Activated T-helper 2 cell treated with anti-CD3 and anti-CD28 coated beads, Interferon-gamma antibody, Interleukin-2, Interleukin-4, amounts not matched to agents 10 μg/mL and 5 μg/mL and 100 μg/mL, durations not matched to agents 14 hours and 24 hours and 36 hours (primary cell): ENCODE measurements around the gene MICAL3. TPM values are rescaled to one million over a fixed set of nuclear protein-coding genes. Genes with fewer than 3 reads are reported as not detected.

Experiments used
- DNase-seq: peaks from one replicate; pipeline ENCODE4 v3.0.0; 2021; ENCODE audit warnings: low spot score
- H3K27ac Mint-ChIP-seq: one replicate; pipeline ENCODE4 v1.8.0; 2021; ENCODE audit warnings: mixed read lengths
- H3K27me3 Mint-ChIP-seq: one replicate; pipeline ENCODE4 v1.8.0; 2021; ENCODE audit warnings: low read depth, mixed read lengths
- H3K36me3 Mint-ChIP-seq: one replicate; pipeline ENCODE4 v1.8.0; 2021; ENCODE audit warnings: low read depth, mixed read lengths
- H3K4me1 Mint-ChIP-seq: one replicate; pipeline ENCODE4 v1.8.0; 2021; ENCODE audit warnings: low read depth, mixed read lengths
- H3K4me3 Mint-ChIP-seq: one replicate; pipeline ENCODE4 v1.8.0; 2021; ENCODE audit warnings: low read depth, mild to moderate bottlenecking, moderate library complexity, mixed read lengths
- H3K9me3 Mint-ChIP-seq: one replicate; pipeline ENCODE4 v1.8.0; 2021; ENCODE audit warnings: mixed read lengths
- intact Hi-C: fragments of 100-400 bp; cut with micrococcal nuclease; formaldehyde crosslinking; loops from one replicate; pipeline ENCODE4 v1.15.1; 2023
- total RNA-seq: library from RNA; stranded (reverse); gene quantifications from 2 replicates; pipeline ENCODE4 v1.2.3, GENCODE V29; 2022

The MICAL3 gene
- total RNA-seq, 1 donor from 2014 or later, result 41.8 TPM

DNA sequence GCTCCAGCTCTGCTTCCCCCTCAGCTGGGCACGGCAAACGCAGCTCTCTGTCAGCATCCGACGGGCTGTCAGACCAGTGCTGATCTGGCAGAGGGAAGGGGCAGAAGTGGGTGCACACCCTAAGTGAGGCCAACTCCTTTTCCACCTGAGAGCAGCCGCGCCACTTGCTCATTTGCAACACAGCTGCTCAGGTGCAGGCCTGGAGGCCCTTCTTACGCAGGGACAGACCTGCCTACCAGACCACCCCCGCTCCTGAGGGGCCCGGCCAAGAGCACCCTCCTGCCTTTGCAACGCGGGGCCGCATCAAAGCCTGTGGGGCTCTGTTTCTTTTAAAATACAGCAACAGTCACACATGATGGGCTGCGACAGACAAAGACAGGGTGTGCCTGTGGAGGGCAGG is 202.3 kb downstream of the MICAL3 start:
- no peak overlapping the region for H3K27ac Mint-ChIP-seq
- intact Hi-C loops, result no loop called here
- no peaks in the 10 kb centered on the region for H3K9me3 Mint-ChIP-seq
- H3K4me1 Mint-ChIP-seq, result no peaks in the 10 kb centered on the region
- no peak overlapping the region for H3K4me3 Mint-ChIP-seq
- no peaks in the 10 kb centered on the region for H3K27me3 Mint-ChIP-seq
- H3K36me3 Mint-ChIP-seq, result no peaks in the 10 kb centered on the region
- no peak for DNase-seq

DNA sequence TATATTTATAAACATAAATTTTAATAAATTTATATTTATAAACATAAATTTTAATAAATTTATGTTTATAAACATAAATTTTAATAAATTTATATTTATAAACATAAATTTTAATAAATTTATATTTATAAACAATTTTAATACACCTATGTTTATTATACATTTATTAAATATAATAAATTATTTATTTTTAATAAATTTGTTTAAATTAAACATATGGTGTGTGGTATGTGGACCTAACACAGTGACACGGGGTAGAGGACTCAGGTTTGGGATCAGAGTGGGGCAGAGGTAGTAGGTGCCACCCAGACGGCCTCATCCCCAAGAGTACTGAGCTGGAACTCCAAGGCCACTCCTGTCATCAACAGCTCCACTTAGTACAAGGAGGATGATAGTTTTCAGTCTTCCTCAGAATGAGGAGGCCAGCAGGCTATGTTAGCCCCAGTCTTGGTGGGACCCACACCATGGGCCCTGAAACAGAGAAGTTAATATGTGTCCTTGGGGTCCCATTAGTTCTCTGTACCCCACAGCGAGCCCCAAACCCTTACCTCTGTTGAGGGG is 203.4 kb downstream of the MICAL3 start:
- no peak overlapping the region for H3K27ac Mint-ChIP-seq
- no peak overlapping the region for H3K4me3 Mint-ChIP-seq
- no peaks in the 10 kb centered on the region for H3K9me3 Mint-ChIP-seq
- no peaks in the 10 kb centered on the region for H3K4me1 Mint-ChIP-seq
- H3K27me3 Mint-ChIP-seq, result no peaks in the 10 kb centered on the region
- intact Hi-C loops, result no loop called here
- H3K36me3 Mint-ChIP-seq, result no peaks in the 10 kb centered on the region
- DNase-seq, result no peak

DNA sequence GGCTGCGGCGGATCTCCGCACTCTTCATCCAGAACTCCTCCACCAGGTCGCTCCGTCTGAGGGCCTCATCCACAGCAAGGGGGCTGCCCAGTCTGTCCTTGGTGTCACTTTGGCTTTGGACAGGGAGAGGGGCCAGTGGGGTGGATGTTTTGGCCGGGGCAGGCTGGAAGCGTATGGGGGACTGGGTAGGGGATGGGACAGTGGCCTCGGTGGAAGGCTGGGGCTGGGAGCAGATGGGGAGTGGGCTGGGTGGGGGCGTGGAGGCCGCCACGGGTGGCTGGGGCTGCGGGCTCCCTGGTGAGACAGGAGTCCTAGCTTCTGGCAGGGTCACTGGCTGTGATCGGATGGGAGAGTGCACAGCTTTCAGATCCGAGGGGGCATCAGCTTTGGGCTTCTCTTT is 205.7 kb downstream of the MICAL3 start:
- Mint-ChIP-seq H3K4me3 (no peak overlapping the region), H3K27me3 (no peaks in the 10 kb centered on the region), H3K36me3 (no peaks in the 10 kb centered on the region), H3K9me3 (no peaks in the 10 kb centered on the region), H3K27ac (no peak overlapping the region), H3K4me1 (no peaks in the 10 kb centered on the region)
- intact Hi-C loops, result no loop called here
- DNase-seq, result no peak

DNA sequence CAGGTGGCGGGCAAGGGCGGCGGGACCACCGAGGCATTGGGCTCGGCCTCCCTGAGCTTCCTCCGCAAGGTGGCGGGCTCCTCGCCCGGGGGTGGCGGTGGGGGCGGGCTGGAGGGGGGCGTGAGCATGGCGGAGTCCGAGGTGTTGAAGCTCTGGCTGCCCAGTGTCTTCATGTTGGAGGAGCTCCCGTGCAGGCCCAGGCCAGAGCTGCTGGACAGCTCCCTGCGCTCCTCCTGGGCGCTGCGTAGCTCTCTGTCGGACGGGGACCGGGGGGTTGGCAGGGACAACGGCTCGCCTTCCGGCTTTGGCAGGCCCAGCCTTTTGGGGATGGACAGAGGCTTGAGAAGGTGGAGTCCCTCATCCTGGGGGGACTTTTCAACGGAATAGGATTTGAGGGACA is 206.2 kb downstream of the MICAL3 start:
- Mint-ChIP-seq H3K4me3 (no peak overlapping the region), H3K36me3 (no peaks in the 10 kb centered on the region), H3K27me3 (no peaks in the 10 kb centered on the region), H3K4me1 (no peaks in the 10 kb centered on the region), H3K9me3 (no peaks in the 10 kb centered on the region), H3K27ac (no peak overlapping the region)
- intact Hi-C loops, result no loop called here
- DNase-seq, result no peak

DNA sequence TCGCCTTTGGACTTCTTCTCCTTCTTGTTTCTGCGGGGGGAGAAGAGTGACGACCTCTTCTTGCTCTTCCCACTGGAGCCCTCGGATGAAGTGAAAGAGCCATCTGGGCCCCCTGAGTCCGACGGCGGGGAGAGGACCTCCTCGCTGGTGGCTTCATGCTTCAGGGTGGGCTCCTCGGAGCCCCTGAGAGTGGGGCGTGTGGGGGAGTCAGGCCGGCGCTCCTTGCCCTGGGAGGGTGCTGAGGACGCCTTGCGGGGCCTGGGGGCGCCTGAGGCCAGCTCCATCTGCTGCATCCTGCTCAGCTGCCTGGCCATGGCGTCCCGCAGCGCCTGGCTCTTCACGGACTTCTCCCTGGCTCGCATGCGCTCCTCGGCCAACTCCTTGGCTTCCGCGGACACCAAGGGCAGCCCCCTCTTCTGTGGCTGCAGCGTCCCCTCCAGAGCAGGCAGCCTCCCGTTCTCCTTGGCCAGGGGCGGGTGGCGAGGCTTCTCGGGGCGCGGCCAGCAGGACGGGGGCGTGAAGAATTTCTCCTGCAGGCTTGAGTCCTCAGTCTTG is 206.8 kb downstream of the MICAL3 start:
- intact Hi-C loops, result no loop called here
- Mint-ChIP-seq H3K27me3 (no peaks in the 10 kb centered on the region), H3K4me3 (no peak overlapping the region), H3K4me1 (no peaks in the 10 kb centered on the region), H3K27ac (no peak overlapping the region), H3K36me3 (no peaks in the 10 kb centered on the region), H3K9me3 (no peaks in the 10 kb centered on the region)
- DNase-seq, result no peak

DNA sequence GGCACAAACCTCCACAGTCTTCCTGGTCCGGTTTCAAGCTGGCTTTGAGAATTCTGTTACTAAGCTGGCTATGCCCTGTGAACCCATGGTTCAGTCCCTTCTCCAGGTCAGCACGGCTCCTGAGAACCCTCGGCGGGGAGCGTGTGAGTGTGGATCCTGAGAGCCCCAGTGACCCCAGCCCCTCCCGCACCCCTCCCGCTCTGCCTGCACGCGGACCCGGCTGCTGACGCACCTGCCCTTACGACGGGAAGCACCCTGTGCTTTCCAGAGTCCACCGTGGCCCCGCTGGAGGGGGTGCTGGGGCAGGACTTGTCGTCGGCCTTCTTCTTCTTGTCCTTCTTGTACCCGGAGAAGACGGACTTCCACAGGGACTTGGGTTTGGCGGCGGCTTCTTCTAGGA is 207.3 kb downstream of the MICAL3 start:
- H3K4me1 Mint-ChIP-seq, result no peaks in the 10 kb centered on the region
- intact Hi-C loops, result no loop called here
- H3K9me3 Mint-ChIP-seq, result no peaks in the 10 kb centered on the region
- H3K36me3 Mint-ChIP-seq, result peaks cover 2% of the 10 kb centered on the region
- DNase-seq, result no peak
- H3K4me3 Mint-ChIP-seq, result no peak overlapping the region
- H3K27ac Mint-ChIP-seq, result no peak overlapping the region
- H3K27me3 Mint-ChIP-seq, result no peaks in the 10 kb centered on the region

DNA sequence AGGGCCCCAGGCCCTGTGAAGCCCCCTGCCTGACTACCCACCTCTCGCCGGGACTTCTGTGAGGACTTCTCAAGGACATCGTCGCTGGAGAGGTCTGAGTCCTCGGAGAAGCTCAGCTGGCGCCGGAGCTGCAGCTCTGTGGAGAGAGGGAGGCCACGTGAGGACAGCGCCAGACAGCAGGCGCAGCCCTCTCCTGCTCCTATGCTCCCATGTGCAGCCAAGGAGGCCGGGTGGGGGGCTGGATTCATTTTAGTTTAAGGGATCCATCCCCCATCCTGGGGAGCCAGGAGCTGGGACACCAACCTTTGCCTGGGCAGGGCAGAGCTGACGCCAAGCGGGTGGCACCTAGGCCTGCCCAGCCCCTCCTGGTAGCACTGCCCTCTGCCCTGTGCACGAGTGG is 207.7 kb downstream of the MICAL3 start:
- H3K4me3 Mint-ChIP-seq, result no peak overlapping the region
- H3K4me1 Mint-ChIP-seq, result no peaks in the 10 kb centered on the region
- DNase-seq, result no peak
- H3K27me3 Mint-ChIP-seq, result no peaks in the 10 kb centered on the region
- intact Hi-C loops, result no loop called here
- H3K9me3 Mint-ChIP-seq, result no peaks in the 10 kb centered on the region
- H3K36me3 Mint-ChIP-seq, result peaks cover 3% of the 10 kb centered on the region
- no peak overlapping the region for H3K27ac Mint-ChIP-seq

DNA sequence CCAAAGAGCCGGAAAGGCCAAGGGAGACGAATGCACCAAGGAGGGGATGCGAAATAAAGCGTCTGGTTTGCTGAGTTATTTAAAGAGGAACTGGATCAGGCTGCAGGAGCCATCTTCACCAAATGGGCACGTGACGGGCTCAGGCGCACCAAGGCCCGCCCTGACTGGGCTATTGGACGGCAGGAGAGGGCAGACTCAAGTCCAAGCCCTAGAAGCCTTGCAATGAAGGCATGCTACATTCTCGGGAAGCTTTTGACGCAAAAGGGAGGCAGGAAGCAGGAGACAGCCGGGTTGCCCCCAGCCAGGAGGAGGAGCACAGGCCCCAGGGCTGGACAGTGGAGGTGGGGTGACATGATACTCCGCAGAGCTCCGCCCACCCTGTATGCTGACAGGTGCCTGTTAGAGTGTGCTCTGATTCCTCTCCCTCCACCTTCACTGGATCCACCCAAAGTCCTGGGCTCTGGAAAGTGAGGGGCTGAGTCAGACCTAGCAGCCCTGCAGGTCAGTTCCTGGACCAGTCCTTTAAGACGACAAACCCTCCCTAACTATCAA is 208.6 kb downstream of the MICAL3 start:
- Mint-ChIP-seq H3K9me3 (no peaks in the 10 kb centered on the region), H3K27me3 (no peaks in the 10 kb centered on the region), H3K4me3 (no peak overlapping the region), H3K4me1 (no peaks in the 10 kb centered on the region), H3K36me3 (peaks cover 3% of the 10 kb centered on the region), H3K27ac (no peak overlapping the region)
- intact Hi-C loops, result no loop called here
- no peak for DNase-seq

DNA sequence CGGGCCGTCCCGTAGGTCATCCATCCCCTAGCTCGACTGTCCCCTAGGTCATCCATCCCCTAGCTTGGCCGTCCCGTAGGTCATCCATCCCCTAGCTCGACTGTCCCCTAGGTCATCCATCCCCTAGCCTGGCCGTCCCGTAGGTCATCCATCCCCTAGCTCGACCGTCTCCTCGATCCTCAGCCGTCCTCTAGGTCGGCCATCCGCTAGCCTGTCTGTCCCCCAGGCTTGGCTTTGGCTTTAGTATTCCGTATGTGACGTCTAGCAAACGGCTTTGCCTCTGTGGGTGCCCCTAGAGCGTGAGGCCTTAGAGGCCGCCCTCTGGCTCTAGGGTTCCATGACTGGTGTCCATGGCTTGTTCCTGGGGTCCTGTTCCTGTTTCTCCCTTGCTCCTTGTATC is 209.5 kb downstream of the MICAL3 start:
- Mint-ChIP-seq H3K36me3 (peaks cover 3% of the 10 kb centered on the region), H3K27ac (no peak overlapping the region), H3K4me1 (no peaks in the 10 kb centered on the region), H3K27me3 (no peaks in the 10 kb centered on the region), H3K9me3 (no peaks in the 10 kb centered on the region), H3K4me3 (no peak overlapping the region)
- DNase-seq, result no peak
- intact Hi-C loops, result no loop called here

DNA sequence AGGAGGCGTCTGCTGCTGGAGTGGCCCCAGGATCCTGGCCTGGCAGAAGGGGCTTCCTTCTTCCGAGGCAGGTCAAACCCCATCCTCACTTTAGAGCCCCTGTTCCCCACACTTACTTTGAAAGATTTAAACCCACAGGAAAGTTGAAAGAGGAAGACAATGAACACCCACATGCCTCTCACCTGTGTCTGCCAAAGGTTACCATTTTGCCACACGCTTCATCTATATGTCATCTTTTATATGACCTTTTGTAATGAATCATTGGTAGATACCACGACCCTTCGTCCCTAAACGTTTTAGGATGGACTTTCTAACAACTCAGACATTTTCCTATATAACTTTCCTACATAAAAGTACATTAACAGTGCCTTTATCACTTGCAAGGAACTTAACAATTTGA is 210.3 kb downstream of the MICAL3 start:
- Mint-ChIP-seq H3K9me3 (no peaks in the 10 kb centered on the region), H3K4me1 (no peaks in the 10 kb centered on the region), H3K4me3 (no peak overlapping the region), H3K27me3 (no peaks in the 10 kb centered on the region), H3K36me3 (peaks cover 3% of the 10 kb centered on the region), H3K27ac (no peak overlapping the region)
- intact Hi-C loops, result no loop called here
- no peak for DNase-seq

DNA sequence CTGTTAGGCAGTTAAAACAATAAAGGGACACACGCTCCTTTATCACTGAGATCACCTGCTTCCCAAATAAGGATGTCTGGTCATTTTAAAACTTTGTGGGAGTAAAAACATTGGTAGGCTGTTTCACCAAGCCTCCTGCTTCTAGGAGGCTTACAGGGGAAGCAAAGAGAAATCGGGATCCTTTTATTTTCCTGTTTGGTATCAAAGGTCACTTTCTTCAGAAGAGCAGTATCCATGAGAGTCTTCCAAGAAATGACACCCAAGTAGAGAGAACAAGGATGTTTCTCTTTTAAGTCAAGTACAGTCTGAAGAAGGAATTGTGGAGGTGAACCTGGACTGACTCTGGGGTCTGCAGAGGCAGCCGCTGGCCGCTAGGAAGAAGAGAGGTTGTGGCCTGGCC is 213.2 kb downstream of the MICAL3 start:
- Mint-ChIP-seq H3K27ac (no peak overlapping the region), H3K36me3 (peaks cover 8% of the 10 kb centered on the region), H3K9me3 (no peaks in the 10 kb centered on the region), H3K4me1 (no peaks in the 10 kb centered on the region), H3K4me3 (no peak overlapping the region), H3K27me3 (no peaks in the 10 kb centered on the region)
- DNase-seq, result no peak
- intact Hi-C loops, result no loop called here

DNA sequence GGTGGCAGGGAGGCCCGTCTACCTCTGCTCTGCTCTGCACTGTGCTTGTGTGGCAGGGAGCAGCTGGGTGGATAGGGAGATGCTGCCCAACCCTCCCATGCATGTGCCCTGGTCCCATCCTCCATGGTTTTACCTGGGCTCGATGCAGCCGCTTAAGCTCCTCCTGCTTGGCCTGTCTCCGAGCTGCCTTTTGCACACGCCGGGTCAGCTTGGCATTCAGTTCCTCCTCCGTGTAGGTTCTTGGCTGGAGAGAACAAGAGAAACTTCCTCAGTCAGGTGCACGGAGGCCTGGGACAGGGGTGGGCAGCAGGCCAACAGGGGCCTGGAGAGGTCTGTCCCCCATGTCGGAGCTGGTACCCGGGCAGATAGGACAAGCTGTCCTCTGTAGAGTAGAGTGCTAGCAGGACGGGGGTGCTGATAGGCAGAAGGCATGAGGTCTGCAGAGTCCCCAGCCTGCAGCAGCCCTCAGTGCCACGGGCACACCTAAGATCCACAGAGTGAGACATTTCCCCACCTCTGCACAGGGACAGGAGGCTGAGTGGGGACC is 213.7 kb downstream of the MICAL3 start:
- no peaks in the 10 kb centered on the region for H3K4me1 Mint-ChIP-seq
- no peak overlapping the region for H3K27ac Mint-ChIP-seq
- peaks cover 8% of the 10 kb centered on the region for H3K36me3 Mint-ChIP-seq
- H3K4me3 Mint-ChIP-seq, result no peak overlapping the region
- no peaks in the 10 kb centered on the region for H3K27me3 Mint-ChIP-seq
- H3K9me3 Mint-ChIP-seq, result no peaks in the 10 kb centered on the region
- intact Hi-C loops, result no loop called here
- no peak for DNase-seq

DNA sequence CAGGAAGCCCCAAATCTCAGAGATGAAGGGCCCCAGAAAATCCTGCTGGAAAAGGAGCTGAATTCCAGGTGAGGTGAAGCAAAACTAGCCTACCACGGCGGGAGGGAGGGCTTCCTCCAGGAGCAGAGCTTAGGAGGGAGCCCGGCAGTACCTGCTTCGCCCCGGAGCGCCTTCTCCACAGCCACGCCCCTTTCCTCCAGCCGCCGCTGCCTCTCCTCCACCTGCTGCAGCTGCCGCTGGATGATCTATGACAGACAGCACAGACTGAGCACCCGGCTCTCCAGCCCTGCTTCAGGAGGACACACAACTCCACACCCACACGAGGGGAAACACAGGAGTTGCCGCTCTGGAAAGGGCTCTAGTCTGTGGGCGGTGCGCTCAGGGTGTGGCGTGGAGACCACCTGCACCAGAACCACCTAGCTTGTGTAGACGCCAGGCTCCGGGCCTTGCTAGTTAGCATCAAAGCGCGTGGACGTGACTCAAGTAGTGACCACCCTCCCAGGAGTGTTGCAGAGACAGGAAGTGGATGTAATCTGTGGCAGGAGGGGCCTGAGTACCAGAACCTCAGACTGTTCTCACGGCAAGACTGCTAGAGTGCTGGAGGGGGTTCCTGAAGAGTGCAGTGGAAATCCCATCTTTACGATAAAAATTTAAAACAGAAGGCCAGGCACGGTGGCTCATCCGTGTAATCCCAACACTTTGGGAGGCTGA is 215.5 kb downstream of the MICAL3 start:
- Mint-ChIP-seq H3K27me3 (no peaks in the 10 kb centered on the region), H3K4me1 (no peaks in the 10 kb centered on the region), H3K4me3 (no peak overlapping the region), H3K9me3 (no peaks in the 10 kb centered on the region), H3K36me3 (peaks cover 8% of the 10 kb centered on the region), H3K27ac (no peak overlapping the region)
- no peak for DNase-seq
- intact Hi-C loops, result no loop called here
